Stimulated activated CD8-positive, alpha-beta memory T cell treated with anti-CD3 and anti-CD28 coated beads, Interleukin-15, amount 100 ng/mL, for 4 hours (primary cell): ENCODE data around the gene PLA2G4E.

Experiments
- DNase-seq, 2 donors: peaks; one replicate each; pipeline ENCODE4 v3.0.0-alpha.2; 2020; ENCODE audit warnings: low read depth in 2 of 2

The PLA2G4E gene

DNA sequence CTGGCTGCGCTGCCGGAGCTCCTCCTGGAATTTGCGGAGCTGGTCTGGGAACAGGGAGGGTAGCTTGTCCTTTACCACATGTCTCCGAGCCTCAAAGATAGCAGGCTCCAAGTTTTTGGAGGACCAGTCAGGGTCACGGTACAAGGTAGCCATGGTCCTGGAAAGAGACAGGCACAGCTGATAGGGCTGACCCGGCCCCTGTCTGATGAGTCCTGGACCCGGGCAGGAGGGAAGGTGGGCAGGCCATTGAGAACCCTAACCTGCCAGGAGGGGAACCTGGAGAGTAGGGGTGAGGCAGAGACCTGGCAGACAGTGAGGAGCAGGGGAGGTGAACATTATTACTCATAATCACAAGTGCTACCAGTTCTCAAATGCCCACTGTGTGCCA, 28.0 kb downstream of the PLA2G4E start:
- no peak for DNase-seq

DNA sequence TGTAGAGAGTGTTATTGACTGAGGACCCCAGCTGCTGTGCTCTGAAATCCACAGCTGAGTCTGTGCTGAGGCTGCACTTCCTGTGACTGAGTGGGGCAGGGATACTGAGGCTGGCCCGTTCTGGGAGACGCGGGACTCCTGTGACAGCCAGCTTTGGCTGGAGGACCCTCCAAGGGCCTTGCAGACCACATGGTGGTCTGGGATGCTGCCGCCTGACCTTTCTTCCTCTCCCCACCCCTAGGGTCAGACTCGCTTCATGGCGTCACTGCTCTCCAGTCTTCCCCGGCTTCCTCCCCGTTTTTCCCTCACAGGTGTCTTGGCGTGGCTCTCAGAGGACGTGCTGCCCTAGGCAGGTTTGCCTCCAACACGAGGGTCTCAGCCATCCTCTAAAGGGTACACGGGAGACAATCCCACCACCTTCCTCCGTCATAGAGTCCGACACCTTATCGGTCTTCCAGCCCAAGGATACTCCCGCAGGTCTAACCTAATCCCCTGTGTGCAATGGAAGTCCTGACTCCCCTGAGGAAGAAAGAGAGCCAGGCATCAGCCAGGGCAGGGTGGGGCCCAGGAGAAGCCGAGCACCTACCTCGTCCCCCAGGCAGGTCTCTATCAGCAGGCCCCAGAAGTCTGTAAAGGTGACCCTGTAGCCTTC, 28.6 kb downstream of the PLA2G4E start:
- no peak for DNase-seq

DNA sequence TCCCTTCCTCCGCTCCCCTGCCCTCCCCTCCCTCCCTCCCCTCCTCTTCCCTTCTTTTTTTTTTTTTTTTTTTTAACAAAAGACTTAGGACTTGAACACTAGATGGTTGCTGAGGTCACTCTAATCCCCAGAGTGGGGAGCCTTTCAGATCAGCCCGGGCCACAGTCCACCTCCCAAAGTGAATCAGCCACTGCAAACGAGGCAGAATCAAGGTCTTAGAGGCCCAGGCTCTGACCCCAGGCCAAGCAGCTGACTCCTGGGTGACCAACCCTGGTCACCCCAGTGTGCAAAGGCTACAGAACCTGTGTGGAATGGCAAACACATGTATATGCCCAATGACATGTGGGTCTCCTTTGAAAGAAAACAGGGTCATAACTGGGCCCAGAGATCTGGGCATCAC, 30.2 kb downstream of the PLA2G4E start:
- DNase-seq: no peak

DNA sequence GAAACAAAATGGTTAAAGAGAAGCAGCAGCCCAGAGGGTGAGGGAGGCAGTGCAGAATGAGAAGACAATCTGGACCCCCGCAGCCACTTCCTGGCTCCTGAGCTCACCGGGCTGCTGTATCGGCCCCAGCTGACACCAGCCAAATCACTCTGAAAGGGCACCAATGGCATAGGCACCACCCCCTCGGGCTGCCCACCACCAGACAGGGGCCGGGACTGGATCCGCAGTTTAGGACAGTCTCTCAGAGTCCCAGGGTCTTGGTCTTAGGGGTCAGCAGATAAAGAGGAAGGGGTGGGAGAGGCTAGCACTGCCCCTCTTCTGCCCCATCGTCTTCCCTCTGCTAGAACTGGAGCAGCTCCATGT, 30.6 kb downstream of the PLA2G4E start:
- DNase-seq: no peak

DNA sequence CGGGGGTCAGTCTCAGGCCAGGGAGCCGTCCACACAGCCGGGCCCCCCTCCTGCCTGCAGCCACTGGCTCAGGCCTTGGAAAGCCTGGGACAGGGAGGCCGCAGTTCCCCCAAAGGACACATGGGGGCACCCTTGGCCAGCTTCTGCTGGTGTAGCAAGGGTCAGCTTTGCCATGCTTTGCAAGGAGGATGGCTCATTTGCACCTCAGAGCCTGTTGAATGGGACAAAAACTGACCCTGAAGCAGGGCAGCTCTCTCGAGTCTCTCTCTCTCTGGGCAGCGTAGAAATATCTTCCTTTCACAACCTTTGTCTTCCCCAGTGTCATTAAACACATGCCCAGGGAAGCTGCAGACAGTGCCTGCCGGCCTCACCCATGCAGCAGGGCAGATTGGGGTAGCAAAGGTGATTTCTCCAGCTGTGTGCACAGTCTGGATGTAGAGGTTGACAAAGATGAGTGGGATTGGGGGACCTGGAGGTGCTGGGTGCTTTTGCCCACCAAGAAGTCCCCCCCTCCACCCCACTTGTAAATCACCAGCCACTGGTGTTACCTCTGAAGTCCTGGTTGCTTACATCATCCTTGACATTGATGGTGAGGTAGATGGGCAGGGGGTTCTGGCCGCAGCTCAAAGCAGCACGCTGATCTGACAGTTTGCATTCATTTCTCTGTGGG, 31.1 kb downstream of the PLA2G4E start:
- peak; percentile 49 to 63 for DNase-seq

DNA sequence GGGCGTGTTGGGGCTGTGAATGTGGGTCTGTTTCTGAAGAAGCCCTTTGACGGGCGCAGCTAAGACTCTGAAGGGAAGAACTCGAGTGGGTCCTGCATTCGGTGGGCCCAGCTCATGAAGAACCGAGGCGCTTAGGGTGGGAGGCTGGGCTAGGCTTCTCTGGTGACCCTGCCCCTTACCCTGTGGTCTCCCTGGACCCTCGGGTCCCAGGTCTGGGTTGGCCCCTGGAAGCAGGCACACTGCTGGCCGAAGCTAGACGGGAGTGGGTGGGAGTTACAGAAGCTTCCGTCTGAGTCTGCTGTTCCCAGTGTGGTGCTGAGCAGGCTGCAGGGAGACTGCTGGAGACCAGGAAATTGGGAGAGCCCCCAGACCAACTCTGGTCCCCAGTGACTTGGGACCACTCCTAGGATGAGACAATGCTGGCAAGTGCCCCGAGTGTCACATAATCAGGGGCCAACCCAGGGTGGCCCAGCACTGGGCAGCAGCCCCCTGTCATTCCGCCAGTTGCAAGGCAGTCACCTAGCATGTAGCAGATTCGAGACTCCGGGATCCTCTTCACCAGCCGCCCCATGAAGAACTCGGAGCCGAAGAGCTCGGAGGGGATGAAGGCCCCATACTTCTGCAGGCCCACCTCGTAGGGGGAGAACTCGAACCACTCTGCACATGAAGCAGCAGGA, 31.8 kb downstream of the PLA2G4E start:
- DNase-seq: no peak

DNA sequence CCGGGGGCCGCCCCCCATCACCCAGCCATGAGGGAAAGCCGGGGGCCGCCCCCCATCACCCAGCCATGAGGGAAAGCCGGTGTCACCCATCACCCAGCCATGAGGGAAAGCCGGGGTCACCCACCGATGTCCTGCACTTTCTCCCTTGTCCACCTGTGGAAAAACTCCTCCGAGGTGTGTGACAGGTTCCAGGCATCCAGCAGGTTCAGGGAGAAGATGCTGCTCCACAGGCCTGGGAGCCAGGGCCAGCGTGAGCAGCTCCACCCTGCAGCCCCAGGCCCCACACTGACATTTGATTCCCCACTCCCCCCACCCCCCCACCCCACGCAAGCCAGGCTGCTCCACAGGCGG, 32.9 kb downstream of the PLA2G4E start:
- no peak for DNase-seq

DNA sequence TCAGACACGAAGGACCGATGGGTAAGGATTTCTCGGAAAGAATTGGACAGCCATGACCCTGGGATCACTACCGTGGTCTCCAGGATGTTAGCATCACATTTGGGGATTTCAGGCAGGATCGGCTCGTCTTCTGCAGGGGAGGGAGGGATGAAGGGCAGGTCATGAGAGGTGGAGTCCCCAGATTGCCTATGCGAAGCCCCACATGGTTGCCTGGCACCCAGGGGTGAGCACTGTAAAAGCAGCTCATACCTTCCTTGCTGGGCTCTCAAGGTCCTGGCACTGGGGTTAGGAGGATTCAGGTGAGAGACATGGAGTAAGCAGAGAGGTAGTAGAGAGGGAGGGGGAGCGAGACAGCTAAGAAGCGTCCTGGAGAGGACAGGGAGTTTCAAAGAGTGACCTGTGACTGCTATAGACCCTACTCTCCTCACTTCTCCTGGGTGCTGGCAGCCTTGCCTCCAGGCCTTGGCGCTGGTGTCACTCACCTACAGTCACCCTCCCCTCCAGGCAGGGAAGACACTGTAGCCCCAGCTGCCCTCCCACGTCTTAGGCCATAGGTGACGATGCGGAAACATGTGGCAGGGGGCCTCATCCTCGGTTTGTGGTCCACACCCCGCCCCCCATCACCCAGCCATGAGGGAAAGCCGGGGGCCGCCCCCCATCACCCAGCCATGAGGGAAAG, 33.5 kb downstream of the PLA2G4E start:
- no peak for DNase-seq

DNA sequence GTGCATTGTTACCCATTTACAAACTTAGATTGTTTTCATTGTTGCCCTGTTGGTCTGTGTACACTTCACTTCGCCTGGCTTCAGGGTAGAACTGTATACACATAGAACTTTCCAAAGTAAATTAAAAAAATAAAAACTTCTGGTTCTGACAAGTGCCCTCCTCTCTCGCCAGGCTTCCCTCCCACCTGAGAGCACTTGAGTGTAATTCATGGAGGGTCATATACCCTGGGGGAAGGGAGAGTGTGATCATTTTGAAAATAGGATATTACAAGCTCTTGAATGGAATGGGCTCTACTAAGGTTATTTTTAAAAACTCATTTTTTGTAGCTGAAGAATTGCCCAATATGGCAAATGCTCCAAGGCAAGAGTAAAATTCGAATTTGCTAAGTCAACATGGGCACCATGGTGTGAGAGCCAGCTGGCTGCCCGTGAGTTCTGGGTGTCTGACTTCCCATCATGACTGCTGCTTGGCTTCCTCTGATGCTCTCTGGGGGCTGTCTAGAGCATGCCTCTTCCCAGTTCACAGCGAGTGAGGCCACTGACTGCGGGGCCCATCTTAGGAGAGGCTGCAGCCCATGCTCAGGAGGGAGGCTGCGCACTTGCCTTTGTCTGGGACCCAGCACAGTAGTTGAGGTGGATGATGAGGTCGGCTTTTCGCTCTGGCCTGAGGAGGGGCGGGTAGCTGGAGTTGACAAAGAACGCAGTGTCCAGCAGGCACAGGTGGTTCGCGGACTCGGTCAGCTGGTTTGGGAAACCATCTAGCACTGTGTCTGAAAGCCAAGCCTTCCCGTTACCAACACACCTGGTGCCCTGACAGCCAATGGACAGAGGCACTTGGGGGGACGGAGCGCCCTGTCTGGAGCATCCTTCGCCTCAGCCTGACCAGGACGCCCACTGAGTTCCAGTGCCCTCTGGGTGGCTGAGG, 35.3 kb downstream of the PLA2G4E start:
- no peak for DNase-seq

DNA sequence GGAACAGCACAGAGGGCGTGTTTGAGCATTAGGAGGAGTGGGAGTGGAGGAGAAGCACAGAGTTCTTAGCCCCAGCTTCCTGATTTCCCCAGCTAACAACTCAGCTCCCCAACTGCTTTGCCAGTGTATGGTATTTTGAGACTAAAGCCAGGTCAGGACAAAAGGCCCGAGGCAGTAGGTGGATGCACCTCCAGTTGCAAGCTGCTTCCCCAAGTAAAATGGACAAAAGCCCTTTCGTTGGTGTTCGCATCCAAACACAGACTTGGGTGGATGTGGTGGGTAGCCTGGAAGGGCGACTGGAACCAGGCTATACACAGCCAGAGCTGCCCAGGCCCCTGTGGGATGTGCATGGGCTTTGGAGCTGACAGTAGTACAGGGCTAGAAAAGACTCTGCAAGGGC, 36.2 kb downstream of the PLA2G4E start:
- no peak for DNase-seq

DNA sequence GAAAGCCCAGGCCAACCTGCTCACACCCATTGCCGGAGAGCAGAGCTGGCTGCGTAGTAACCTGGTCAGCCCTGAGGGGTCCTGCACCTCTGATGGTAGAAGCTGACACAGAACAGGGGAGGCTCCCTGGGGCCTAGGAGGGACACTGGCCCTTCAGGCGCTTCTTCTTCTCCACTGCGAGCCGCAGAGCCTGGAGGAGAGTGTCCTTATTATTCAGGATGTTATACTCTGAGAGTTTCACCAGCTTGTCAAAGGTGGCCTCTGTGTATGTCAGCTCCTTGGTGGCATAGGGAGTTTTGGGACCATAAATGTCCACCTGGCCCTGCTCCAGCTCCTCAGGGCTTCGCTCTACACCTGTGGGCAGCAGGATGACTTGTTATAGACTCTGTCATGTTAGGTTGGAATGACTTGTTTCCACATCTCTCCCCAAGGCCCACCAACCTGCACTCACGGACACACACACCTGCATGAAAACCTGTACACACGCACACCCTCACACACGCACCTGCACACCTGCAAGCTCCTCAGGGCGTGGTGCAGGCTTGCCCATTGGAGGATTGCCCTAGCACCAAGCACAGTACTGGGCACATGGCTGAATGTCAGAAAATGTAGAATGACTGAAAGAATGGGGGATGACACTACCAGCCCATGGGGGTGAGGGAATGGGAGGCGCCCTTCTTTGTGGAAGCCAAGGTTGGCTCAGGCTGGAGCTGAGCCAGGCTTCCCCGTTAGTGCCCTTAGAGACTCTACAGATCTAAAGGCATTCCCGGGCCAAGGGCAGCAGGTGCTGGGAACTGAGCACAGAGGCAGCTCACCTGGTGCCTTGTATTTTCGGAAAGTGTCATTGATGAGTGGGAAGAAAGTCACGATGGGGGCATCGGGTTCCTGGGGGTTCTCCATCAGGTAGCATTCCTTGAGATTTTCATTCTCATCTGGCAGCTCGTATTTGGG, 36.9 kb downstream of the PLA2G4E start:
- no peak for DNase-seq

DNA sequence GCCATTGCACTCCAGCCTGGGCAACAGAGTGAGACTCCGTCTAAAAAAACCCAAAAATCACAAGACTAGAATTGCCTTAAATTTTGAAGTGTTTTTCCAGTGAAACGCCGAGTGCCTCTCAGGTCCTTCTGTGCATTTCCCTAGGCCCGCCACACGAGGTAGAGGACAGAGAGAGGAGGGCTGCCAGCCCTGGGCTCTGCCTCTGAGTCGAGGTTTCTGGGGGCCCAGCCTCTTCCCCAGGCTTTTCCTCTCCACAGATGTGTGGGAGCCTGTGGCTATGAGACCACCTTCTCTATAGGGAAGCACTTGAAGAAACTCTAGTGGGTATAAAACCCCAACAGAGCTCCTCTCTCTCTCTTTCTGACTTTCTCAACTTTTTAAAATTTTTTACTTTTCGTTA, 37.6 kb downstream of the PLA2G4E start:
- DNase-seq: no peak

DNA sequence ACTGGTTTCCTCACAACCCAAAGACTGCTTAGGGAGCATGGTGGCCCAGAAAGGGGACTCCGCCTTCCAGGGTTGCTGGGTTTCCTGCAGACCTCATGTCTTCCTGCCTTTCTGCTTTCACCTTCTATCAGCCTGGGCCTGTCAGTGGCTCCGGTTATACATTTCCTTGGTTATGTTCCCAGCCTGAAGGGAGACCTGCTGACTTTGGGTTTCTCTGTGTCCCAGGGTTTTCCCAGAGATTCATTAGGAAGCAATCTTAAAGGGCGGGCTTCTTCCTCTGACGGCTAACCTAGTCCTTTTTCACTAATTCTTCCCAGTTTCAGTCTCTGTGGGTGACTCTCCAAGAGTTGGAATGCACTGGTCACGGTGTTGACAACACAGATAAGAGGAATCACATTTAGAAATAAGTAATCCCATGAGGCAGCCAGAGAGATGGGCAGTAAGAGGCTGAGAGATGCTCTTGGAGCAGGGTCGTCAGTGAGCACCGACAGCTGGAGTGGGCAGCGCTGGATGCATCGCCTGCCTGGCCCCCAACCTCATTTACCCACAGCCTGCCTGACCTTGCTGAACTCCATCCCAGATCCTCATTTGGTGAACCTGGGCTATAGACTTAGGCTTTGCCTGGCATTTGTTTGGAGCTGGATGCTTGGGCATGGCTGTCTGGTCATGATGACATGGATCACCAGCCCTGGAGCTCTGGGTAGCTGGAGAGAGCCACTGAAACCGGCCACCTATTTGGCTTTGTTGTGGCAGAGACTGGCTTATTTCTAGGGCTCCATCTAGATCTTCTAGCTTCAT, 38.5 kb downstream of the PLA2G4E start:
- no peak for DNase-seq

DNA sequence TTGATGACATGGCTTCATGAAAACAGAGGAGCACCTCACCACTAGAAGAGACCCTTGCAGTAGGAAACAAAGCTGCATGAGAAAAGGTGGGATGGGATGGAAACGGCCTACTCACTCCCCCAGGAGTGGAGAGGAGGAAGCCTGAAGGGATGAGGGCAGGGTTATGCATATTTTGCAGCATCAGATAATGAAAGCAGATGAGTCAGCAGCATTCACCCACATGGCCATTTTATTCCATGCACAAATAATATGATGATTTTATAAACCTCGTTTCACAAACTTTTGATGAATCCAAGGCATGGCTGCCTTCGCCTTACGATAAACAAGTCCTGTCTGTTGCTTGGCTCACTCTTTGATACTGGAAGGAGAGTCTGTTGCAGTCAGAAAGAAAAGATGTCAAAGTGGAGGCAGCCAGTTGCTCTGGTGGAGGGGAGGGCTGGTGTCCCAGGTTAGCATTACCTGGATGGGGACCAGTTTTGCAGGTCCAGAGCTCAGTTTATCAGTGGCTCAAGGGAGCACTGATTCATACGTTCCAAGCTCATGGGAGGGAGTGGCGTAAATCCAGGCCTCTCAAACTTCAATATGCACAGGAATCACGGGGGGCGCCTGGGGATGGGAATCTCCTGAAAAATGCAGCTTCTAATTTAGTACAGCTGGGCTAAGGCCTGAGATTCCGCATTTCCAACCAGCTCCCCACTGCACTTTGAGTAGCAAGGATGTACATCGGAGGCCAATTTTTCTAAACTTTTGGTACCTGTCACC, 39.3 kb downstream of the PLA2G4E start:
- no peak for DNase-seq

DNA sequence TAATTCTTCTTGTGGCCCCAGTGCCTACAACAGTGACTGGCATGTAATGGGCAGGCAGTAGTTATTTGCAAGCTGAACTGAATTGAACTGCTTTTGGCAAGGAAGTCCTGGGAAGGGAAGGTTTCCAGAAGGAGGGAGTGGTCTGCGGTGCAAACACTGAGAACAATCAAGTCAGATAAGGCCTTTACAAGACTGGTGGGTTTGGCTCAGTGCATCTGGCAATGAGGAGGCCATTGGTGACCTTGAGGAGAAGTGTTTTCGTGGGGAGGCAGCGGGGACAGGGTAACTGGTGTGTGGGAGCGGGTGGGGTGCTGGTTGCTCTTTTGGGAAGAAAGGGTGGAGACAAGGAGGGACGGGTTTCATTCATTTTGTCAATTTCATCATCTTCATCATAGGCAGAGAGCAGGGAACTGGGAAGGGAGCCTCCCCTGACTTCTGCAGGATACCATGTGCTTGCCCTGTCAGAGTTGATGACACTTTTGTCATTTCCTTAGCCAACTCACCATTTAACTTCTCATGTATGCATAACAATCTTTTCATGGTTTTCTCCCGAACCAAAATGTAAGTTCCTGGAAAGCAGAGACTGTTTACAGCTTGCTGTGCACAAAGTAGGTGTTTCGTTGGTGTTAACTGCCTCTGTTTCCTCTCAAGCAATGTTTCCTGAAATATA, 40.1 kb downstream of the PLA2G4E start:
- no peak for DNase-seq

DNA sequence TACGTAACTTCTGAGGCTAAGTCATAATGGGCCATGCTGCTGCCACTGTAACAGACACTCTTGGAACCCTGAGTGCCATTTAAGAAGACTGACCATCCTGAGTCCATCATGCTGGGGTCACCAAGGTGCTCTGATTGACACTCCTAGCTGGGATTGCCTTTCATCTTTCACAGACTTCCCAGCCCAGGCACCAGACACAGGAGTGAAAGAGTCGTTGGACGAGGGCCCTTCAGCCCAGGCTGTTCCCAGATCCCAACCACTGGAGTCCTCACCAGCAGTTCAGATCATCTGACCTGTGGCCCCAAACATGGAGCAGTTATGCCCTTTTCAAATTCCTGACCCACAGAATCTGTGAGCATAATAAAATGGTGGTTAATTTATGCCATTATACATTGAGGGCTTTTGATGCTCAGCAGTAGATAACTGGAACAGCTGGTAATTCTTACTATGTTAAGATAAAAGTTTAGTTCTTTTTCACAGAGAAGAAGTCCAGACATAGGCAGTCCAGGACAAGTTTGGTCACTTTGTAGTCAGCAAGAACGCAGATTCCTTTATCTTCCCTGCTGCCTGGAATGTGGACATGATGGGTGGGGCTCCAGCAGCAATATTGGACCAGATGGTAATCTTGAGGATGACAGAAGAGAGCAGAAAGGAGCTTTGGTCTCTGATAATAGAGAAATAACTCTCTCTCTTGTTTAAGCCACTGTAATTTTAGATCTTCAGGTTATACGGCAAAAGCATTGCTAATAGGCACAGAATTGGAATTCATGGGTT, 41.2 kb downstream of the PLA2G4E start:
- DNase-seq: no peak

DNA sequence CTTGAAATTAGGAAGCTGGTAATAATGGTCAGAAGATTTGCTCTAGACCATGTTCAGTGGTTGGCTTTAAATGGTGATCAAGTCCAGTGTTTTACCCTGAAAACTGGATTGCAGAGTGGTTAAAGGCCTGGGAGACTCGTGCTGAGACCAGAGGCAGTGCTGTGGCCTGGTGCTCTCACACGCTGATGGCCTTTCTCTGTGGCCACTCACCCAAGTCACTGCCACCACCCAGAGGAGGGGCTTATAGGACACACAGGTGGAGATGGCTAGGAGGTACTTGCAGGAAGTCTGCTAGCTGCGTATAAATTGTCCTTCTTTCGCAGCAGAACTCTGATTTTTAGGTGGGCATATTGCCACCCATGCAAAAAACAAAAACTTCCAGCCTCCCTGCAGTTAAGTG, 42.3 kb downstream of the PLA2G4E start:
- no peak for DNase-seq
